Common myeloid progenitor, CD34-positive (primary cell): ENCODE measurements around the gene DRP2.

Experiments used
- CTCF ChIA-PET: fragments of 350-600 bp; sonication (Branson Sonifier 250); formaldehyde crosslinking; loops from one replicate; lab custom pipeline; 2021; ENCODE audit warnings: antibody characterized with exemption; lab: Charles Lee
- POLR2A ChIA-PET: fragments of 350-600 bp; sonication (Branson Sonifier 250); formaldehyde crosslinking; loops from one replicate; lab custom pipeline; 2021; ENCODE audit warnings: antibody characterized with exemption; lab: Charles Lee
- DNase-seq, 3 donors: peaks; one replicate each; pipeline versions ENCODE4 v3.0.0 to v3.0.0-alpha.2; 2013
- H3K27ac ChIP-seq, 2 experiments: 1 replicate in 1 of 2; 2 replicates in 1 of 2; pipeline ENCODE4 v1.7.0; 2013; ENCODE audit warnings: inconsistent platforms in 2 of 2, low read length in 2 of 2, mild to moderate bottlenecking in 2 of 2, low read depth in 1 of 2, moderate library complexity in 1 of 2; ENCODE audit not compliant: severe bottlenecking in 2 of 2, insufficient read depth in 1 of 2, poor library complexity in 1 of 2
- H3K27me3 ChIP-seq, 5 experiments: replicated peaks in 2 of 5; 1 replicate in 3 of 5; 2 replicates in 2 of 5; pipeline versions ENCODE4 v1.6.1 to v1.7.0; 2013; ENCODE audit warnings: low read length in 4 of 5, mild to moderate bottlenecking in 2 of 5, moderate library complexity in 2 of 5, inconsistent platforms in 1 of 5; ENCODE audit not compliant: insufficient read depth in 5 of 5, control insufficient read depth in 4 of 5
- H3K36me3 ChIP-seq, 4 experiments: 1 replicate in 2 of 4; 2 replicates in 2 of 4; pipeline versions ENCODE4 v1.6.1 to v1.7.0; 2013; ENCODE audit warnings: low read length in 3 of 4, control low read depth in 1 of 4, mild to moderate bottlenecking in 1 of 4; ENCODE audit not compliant: control insufficient read depth in 4 of 4, insufficient read depth in 4 of 4
- H3K4me1 ChIP-seq, 4 experiments: 1 replicate in 3 of 4; 2 replicates in 1 of 4; pipeline versions ENCODE4 v1.6.1 to v1.7.1; 2013; ENCODE audit warnings: low read length in 3 of 4, mild to moderate bottlenecking in 3 of 4, control low read depth in 1 of 4, inconsistent platforms in 1 of 4, moderate library complexity in 1 of 4; ENCODE audit not compliant: control insufficient read depth in 4 of 4, insufficient read depth in 4 of 4; ENCODE audit errors: control extremely low read depth in 1 of 4
- H3K4me3 ChIP-seq, 7 experiments: 1 replicate in 4 of 7; 2 replicates in 3 of 7; pipeline versions ENCODE4 v1.5.1 to v1.7.0; 2013; ENCODE audit warnings: mild to moderate bottlenecking in 7 of 7, low read length in 6 of 7, moderate library complexity in 6 of 7, inconsistent platforms in 2 of 7, low read depth in 2 of 7, control low read depth in 1 of 7; ENCODE audit not compliant: insufficient read depth in 4 of 7, control insufficient read depth in 1 of 7; ENCODE audit errors: extremely low read depth in 1 of 7
- H3K9me3 ChIP-seq, 5 experiments: 1 replicate in 4 of 5; 2 replicates in 1 of 5; pipeline versions ENCODE4 v1.6.1 to v1.7.1; 2013; ENCODE audit warnings: low read length in 4 of 5, mild to moderate bottlenecking in 2 of 5, inconsistent platforms in 1 of 5, low read depth in 1 of 5, moderate library complexity in 1 of 5; ENCODE audit not compliant: control insufficient read depth in 4 of 5, insufficient read depth in 2 of 5; ENCODE audit errors: control extremely low read depth in 1 of 5
- WGBS: methylation state at CpG from one replicate; pipeline ENCODE4 v1.1.5; 2013; ENCODE audit not compliant: insufficient coverage; 5-methylcytosine and 5-hydroxymethylcytosine counted together

Gene DRP2

DNA sequence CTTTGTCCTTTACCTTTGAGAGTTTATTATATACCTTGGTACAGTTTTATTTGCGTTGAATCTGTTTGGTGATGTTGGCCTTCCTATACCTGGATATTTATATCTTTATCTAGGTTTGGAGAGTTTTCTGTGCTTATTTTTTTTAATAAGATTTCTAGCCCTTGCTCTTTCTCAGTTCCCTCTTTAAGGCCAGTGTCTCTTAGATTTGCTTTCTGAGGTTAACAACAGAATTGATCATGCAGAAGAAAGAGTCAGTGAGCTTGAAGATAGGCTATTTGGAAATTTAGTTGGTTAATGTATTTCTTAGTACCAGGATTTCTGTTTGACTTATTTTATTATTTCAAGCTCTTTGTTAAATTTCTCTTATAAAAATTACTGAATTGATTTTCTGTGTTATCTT is 84.2 kb downstream of the DRP2 start:
- POLR2A ChIA-PET = no interaction called here
- H3K4me1 ChIP-seq = no peaks in the 10 kb centered on the region
- CTCF ChIA-PET = no interaction called here
- H3K4me3 ChIP-seq = no peak overlapping the region
- no peaks in the 10 kb centered on the region for H3K36me3 ChIP-seq
- H3K27me3 ChIP-seq = no peaks in the 10 kb centered on the region
- no peaks in the 10 kb centered on the region for H3K9me3 ChIP-seq
- no CpG with 5 or more reads among the region's 1 CpG for WGBS
- H3K27ac ChIP-seq = no peak overlapping the region
- no peak for DNase-seq
